HG03571 (cell line): ENCODE results near the gene TCIRG1.

Experiments used
- ATAC-seq: cut with Tn5 transposase; IDR thresholded peaks from one replicate; pipeline ENCODE4 v1.9.1; 2021; ENCODE audit not compliant: unreplicated experiment

The TCIRG1 gene

DNA sequence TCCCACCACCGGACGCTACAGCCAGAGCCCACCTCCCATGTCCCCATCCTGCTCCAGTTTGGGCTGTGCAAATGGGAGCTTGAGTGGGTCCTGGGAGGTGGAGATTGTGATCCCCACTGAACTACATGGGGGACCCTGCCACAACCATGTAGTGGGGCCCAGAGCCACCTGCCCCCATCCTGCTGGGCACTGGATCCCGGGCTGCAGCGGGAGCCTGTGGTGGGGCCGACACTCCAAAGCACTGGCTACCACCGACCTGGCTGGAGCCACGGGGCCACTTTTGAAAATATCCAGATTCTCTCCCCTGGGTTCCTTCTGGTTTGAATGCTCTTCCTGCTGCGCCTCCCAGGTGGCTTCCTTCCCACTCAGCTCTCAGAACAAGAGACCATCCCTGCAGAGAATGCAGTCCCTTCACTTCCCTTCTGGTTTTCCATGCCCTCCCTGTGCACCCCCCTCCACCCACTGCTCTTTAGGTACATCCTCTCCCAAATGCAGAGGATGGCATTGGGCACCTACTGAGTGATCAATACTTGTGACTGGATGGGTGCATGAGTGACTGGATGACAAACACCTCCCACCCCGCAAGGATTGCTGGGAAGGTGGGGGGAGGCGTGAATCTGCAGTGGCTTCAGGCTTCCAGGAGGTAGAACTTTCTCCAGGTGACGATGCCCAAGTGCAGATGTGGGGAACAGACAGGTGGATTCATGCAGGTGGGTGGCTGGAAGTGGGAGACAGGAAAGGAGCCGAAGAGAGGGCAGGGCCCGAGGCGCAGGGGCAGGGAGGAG lies 34.1 kb upstream of the TCIRG1 start:
- no peak for ATAC-seq

DNA sequence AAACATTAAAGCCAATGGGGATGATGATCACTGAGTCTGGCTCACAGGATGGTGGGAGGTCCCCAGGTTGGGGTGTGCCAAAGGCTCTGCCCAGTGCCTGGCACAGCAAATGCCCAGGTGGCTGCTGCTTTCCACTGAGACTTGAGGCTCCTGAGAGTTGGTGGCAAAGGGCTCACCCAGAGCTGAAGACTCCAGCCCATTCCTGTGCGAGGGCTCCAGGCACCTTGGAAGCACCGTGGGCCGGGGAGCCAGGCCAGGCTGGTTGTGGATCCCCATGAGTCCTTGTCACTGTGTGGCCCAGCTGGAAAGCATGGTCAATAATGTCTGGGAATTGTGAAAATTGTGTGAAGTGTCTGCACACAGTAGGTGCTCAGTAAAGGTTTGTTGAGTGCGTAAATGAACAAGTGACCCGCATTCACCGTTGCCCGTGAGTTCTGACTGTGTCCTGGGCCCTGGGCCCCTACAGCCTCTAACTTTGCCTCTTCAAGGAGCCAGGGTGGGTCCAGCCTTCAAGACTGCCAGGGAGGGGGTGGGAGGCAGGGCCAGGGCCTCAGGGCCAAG lies 32.1 kb upstream of the TCIRG1 start:
- ATAC-seq = no peak

DNA sequence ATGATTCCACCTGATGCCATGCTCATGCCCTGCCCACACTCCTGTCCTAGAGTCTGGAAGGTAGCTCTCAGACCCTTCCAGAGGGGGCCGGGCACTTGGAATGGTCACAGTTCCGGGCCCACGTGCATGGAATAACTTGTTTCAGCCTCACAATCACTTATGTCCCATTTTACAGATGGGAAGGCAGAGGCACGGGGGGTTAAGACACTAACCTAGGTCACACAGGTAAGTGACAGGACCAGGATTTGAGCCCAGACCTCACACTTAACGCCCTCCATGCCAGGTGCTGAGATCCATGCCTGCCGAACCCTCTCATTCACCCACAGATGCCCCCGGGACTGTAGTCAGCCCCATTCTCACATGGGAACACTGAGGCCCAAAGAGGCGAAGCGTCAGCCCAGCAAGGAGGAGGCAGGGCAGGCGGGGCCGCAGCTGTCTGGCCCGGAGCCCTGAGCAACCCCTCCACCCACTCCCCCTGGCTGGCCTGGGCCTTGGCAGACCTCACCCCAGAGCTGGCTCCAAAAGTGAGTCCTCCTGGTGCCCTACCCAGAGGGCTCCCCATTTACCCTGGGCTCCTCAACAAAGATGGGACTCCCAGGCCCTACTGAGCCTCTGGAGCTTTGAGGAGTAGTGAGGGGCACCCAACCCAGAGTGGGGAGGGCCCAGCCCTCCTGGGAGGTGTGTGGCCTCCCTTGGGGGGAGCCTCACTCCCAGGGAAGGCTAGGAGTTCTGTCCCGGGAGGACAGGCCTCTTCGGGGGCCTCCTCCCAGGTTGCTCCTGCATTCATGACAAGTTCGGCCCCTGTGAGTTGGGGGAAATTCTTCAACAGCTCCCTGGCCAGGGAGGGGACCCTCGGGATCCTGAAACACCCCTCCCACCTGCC lies 31.1 kb upstream of the TCIRG1 start:
- no peak for ATAC-seq

DNA sequence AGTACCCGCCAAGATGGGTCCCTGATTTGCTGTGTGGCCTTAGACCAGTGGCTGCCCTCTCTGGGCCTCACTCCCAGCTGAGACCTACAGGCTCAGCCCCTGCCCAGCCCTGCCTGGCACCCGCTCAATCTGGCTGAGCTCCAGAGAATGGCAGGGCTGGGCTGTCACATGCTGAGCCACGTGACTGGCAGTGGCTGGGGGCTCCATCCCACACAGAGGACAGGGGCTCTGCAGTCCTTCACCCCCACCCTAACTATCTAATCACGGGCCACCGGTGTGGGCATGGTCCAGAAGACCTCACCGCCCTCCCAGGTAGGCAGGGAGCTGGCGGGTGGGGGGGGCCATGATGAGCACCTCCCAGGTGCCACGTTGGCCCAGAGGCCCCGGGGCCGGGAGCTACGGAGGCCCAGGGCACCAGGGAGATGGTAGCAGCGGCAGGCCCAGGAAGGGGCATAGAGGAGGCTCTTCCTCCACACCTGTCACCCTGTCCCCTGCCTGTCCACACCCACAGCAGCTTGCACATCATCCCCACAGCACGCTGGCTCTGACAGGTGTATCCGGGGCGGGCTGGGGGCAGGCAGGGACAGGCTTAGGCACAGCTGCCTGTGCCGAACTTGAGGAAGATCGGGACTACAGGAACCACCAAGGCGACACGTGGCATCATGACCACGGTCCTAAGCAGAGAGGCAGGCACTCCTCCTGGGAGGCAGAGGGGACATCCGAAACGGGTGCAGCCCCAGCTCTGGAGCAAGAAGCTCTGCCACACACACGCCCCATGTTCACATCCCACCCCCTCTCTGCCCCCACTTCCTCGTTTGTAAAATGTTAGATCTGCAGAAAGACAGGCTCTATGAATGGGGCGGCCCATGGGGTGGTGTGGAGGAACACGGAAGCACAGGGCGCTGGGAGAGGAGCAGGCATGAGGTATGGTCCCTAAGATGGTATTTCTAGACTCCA lies 30.2 kb upstream of the TCIRG1 start:
- ATAC-seq = no peak

DNA sequence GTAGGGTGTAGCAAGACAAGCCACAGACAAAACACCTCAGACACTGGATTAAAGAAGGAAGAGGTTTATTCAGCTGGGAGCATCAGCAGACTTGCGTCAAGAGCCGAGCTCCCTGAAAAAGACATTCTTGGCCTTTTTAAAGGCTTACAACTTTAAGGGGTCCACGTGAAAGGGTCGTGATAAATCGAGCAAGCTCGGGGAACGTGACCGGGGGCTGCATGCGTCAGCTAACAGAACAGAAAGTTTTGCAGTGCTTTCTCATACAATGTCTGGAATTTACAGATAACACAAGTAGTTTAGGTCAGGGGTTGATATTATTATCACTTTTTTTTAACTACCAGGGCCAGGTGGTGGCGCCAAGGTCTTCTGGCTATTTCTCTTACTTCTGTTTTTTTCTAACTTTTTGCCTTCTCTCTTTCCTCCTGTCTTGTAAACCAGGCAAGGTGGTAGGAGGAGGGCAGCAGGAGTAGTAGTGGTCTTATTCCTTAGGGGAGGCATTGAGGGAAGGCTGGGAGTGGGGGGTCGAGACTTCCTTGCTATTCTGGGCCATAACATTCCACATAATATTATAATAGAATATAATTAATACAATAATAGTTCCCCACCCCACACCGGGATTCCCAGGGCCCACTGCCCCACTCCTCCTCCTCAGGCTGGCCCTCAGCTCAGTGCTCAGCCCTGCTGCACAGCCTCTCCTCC lies 29.3 kb upstream of the TCIRG1 start:
- no peak for ATAC-seq

DNA sequence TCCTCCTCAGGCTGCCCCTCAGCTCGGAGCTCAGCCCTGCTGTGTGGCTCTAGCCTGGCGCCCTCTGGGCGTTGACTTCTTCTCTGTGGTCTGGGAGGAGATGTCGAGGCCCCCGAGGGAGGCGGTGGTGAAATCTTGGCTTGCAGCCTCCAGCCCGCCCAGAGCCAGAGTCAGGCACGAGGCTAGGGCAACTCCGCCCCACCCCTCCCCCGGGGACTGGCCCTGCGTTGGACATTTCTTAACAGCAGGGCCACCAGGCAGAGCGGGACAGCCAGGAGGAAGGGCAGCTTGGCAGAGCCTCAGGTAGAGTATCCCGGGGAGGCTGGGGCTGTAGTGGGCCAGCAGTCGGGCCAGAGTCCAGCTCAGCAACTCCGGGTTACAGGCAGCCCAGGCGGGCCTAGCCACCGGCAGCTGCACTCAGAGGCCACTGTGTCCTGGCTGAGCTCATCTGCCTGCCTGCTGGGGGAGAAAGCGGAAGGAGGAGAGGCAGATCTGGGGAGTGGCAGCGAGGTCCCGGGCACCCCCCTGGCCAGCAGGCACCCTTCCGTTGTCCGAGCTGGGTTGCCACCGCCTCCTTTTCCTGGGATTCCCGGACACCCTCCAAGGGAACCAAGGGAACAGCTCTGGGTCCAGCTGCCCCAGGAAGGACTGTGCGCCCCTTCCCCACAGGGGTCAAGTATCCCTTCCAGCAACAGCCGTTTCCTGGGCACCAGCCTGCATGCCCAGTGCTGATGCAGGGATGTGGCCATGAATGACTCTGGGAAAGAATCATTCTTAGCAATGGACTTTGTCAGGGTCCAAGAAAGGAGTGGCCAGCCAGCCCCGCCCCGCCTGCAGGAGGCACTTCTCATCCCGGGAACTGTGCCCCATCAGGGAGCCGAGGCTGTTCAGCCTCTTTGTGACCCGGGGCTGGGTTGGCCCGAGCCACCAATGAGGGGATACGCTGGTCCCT lies 28.5 kb upstream of the TCIRG1 start, which contains the start of gene ALDH3B1:
Gene ALDH3B1 (plus strand): TSS at position 238 of the 952 bp plus-strand sequence. CDS start 4,971 bp downstream, outside the sequence.
- no peak for ATAC-seq

DNA sequence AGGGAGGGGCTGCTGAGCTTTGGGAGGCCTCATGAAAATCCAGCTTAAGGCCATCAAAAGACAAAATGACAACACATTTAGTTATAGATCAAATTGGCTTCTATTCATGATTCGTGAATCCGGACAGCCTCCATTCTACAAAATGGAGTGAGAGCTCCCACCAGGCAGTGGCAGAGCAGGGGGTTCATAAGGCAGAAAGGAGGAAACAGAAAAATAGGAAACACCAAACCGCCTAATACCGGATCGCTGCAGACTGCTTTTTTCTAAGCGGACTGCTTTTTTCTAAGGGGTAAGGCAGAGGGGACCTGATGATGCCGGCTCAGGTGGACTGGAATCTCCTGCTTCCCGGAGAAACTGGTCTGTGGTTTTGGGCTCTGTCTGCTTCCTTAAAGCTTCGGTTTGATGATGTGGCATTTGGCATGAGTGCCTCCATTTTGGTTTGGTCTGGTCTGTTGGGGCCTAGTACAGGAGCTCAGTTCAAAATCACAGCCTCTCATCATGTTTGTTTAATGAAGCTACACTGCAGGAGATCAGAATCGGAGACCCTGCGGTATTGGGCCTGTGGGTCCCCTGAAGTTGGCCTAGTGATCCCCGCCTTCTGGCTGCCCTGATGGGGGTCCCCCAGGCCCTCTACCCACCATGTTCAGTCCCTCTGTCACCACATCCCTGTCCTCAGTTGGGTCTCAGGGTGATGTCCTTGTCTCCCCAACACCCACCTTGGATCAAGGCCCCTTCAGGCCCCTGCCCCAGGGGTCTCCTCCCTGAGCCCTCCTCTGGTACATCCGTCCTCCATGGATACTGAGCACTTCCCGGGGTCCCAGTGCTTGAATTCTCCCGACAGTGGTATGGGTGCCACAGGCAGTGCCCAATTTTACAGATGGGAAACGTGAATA lies 27.5 kb upstream of the TCIRG1 start:
- no peak for ATAC-seq

DNA sequence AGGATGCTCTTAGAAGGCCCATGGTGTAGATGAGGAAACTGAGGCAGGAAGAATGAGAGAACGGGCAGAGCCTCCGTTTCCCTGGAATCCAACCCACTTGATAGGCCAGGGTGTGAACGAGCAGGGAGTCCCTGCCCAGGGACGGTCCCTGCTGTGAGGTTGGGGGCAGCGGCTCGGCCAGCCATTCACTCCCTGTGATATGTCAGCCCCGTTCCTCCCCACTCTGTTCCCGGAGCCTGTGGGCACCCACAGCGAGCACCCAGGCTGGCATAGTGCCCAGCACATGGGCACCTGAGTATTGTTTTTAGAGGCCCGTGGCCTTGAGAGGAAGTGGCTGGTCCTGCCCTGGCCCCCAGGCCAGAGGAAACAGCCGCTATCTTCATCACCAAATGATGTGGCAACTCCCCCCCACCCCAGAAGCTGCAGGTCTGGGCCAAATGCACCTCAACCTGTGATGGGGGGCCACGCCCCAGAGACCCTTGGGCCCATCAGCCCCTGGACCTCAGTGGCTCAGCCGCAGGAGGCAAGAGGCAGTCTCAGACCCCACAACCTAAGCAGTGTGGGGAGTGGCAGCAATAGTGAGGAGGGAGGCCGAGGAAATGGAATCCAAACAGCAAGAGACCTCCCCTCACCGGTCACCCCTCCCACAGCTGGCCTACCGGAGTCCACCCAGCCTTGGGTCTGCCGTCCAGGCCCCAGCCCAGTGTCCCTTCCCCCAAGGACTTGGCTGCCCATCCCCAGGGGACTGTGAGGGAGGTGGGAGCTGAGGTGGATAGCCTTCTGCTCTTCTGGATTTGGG lies 26.6 kb upstream of the TCIRG1 start:
- ATAC-seq = no peak

DNA sequence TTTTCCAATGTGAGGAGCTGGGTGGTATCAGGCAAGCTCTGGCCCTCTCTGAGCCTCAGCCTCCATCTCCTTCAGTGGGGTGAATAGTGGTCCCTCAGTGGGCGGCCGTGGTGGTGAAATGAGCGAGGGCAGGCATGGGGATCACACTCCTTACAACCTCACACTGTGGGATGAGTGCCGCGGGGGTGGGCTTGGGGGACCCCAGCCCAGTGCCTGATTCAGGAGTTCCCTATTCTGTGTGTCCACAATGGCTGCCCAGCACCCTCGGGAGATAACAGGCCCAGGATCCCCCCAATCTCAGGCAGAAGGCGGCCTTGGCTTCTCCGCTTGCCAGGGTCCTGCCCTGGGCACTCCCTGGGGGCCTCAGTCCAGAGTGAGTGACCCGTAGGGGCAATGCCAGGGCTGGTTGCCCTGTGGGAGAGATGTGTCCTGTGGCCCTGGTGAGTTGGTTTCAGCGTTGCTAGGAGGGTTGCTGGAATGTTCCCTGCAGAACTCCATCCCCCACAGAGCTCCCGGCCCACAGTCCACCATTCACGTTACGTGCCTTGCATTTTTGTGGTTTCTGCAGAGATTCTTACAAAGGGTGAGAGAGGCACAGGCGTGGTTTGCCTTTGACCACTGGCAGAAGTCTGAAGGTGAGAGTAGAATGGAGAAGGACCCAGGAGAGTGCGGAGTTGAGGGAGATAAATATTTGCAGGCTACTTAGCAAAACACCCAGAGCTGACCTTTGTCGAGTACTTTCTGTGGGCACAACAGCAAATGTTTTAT lies 25.8 kb upstream of the TCIRG1 start:
- no peak for ATAC-seq

DNA sequence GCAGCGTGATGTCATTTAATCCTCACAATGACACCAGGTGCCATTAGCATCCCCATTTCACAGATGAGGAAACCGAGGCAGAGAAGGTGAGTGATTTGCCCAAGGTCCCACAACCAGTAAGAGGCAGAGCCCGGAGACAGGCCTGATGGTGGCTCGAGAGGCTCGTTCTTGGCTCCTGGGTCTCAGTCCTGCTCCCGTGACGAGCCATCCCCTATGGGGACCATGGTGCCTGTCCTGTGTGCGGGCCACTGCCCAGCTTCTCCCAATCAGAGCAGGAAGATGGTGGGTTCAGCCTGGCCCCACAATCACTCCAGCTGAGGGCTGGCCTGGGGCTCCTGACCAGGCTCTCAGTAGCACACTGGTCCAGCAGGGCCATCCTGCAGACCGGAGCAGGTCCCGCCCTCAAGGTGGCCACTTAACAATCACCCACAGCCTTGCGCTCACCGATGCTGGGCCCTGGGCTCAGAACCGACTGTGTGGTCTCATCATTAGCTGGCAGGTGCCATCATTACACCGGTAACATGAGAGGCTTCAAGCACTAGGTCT lies 25.1 kb upstream of the TCIRG1 start:
- ATAC-seq = no peak

DNA sequence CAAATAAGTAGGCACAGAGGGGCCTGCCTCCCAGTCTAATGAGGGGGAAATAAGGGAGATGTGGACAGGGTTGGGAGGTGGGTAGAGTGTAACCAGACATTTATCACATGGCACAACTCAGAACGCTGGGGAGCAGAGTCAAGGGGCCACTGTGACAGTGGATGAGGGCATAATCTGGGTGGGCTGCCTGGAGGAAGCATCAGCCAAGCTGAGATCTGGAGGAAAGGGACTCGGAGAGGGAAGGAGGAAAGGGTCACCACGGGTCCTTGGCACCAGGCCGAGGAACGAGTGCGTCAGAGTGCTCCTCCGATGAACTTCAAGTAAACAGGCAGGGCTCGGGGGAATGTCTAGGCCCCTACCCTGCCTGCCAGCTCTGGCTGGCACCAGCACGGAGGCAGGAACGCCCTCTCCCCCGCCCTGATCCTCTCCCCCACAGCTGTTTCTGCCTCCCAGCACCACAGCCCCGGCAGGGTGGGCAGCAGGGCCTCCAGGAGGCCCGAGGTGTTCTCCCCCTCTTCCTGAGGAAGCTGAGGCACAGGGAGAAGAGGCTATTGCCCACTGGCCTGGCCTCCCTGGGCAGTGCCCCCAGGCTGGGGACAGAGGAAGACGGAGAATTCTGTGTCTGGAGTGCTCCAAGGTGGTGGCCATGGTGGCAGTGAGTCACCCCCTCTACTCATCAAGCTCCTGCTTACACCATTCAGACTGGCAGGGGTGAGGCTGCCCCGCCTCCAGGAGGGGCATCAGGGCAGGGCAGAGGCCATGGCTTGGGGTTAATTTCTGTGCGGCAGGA lies 24.5 kb upstream of the TCIRG1 start:
- no peak for ATAC-seq

DNA sequence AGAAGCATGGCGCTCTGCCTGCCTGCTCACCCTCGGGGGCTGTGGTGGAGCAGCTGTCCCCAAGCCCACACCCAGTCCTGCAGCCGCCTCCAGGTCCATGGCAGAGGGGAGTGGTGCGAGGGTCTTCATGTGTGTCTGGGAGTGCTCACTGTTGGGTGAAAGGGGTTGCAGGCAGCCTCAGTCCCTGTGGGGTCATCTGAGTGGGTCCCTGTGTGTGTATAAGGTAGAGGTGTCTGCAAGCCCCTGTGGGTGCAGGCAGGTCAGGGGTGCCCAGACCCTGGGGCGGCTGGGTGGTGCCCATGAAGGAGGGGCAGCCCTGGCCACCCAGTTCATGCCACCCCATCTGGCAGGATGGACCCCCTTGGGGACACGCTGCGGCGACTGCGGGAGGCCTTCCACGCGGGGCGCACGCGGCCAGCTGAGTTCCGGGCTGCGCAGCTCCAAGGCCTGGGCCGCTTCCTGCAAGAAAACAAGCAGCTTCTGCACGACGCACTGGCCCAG lies 23.8 kb upstream of the TCIRG1 start:
- no peak for ATAC-seq

DNA sequence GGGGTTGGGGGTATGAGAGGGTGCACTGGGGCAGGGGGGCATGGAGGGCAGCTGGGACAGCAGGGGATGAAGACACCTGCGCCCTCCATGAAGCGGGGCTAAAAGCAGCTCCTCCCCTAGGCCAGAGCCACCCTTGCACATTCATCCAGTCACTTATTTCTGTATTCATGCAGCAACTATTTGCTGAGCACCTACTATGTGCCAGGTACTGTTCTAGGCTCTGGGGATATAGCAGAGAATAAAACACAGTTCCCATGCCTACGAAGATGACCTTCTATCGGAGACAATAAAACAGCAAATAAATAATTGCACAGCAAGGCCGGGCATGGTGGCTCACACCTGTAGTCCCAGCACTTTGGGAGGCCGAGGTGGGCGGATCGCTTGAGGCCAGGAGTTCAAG lies 23.4 kb upstream of the TCIRG1 start:
- no peak for ATAC-seq

DNA sequence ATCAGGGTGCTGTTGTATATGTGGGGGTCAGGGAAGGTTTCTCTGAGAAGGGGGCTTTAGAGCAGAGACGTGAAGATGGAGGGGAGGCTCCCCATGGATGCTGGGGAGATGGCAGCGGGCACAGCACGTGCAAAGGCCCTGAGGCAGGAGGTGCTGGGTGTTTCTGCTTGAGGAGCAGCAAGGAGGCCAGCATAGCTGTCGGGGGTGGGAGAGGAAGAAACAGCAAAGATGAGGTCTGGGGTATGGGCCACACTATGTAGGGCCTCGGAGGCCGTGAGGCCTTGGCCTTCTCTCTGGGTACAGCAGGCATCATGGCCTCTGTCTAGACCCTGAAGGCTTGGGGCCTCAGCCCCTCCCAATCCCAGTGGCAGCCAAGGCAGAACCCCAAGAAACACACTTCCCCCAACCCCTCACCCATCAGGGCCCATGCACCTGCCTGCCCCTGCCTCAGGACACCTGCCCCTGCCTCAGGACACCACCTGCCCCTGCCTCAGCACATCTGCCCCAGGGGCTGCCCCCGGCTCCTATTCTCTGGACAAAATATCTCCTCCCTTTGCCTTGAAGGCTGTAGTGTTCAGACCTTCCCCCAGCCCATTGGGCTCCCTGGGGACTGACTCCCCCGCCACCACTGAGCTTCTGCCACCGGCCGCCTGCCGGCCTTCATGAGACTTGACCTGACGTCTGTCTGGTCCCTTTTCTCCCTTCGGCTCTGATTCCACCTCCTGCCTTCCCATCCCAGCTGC lies 22.5 kb upstream of the TCIRG1 start:
- no peak for ATAC-seq
